ENCODE results near the gene BLID. TPM values are rescaled to one million over a fixed set of nuclear protein-coding genes. Genes with fewer than 3 reads are reported as not detected.

BLID gene
- total RNA-seq, 2 donors from 2014 or later = 2.9 to 4.1 TPM

Small RNA genes lying within 50 kb of the gene (microRNA-seq; reads per million reads assigned to microRNA genes)
- gene MIR100 (ENCODE audit: borderline microRNAs expressed in 2 of 2) (27,999 to 44,622 reads per million in 2 donors), gene MIR125B1 (ENCODE audit: borderline microRNAs expressed in 2 of 2) (304 to 556 reads per million in 2 donors), gene MIRLET7A2 (ENCODE audit: borderline microRNAs expressed in 2 of 2) (305 to 508 reads per million in 2 donors)
